Activated CD8-positive, alpha-beta memory T cell treated with anti-CD3 and anti-CD28 coated beads for 1 hour (primary cell): Measurements from ENCODE around the gene PANK3.

ENCODE experiments used
- DNase-seq, 2 donors: peaks; one replicate each; pipeline ENCODE4 v3.0.0-alpha.2; 2020; ENCODE audit warnings: low read depth in 1 of 2; ENCODE audit errors: extremely low read depth in 1 of 2

Gene PANK3

DNA sequence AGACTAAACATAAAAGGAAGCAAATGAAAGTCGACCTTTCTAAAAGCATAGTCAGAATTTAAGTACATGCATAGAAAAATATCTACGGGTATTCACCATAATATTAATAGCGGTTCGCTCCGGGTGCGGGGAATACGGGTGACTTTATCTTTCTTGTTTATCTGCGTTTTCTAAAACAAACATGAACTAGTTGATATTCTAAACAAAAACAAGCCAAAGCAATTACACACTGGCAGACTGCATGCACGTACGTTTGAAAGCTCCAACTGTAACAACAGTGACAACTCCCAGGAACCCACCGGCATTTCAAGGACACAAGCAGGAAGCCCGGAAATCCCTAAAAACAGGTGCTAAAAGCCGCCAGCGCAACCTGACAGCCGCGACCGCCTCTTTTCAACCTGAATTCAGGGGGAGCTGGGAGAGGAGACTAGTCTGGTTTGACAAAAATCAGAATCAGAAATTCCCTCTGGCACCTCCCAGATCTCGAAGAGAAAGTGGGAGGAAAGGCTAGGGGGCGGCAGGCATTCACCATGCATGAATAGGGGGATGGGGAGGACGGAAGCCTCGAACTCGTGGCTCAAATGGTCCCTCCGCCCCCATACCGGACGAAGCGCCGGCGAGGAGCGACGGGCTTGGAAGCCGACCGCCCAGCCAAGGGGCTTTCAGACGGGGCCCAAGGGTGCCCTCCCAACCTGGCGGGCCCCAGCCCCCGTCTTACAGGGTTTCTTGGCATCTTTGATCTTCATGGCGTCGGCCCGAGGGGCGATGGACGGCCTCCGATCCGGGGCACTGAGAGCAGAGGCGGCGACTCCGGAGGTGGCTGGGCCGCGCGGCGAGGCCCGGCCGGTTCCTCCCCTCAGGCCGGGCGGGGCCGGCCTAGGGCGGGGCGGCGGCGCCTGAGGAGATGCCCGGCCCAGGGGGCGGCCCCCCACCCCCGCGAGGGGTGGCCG is at the start of gene PANK3:
Gene PANK3, minus strand, starts transcription at position 831 of the 950 bp plus-strand sequence. Its CDS starts 85 bp downstream, at position 746.
- no peak for DNase-seq

DNA sequence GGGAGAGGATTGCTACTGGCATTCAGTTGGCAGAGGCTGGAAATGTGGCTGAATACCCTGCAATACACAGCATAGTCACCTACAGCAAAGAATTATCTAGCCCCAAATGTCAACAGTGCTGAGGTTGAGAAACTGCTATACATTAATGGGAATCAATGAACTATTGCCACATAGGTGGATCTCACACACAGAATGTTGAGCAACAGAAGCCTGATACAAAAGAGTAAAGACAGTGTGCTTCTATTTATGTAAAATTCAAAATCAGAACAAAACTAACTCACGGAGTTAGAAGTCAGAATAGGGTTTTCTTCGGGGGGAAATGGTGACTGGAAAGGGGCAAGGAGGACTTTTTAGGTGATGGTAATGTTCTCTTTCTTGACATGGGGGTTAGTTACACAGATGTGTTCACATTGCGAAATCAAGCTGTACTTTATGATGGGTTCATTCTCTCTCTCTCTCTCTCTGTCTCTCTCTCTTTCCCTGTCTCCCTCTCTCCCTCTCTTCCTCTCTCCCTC is 45.7 kb upstream of the PANK3 start:
- DNase-seq: no peak

DNA sequence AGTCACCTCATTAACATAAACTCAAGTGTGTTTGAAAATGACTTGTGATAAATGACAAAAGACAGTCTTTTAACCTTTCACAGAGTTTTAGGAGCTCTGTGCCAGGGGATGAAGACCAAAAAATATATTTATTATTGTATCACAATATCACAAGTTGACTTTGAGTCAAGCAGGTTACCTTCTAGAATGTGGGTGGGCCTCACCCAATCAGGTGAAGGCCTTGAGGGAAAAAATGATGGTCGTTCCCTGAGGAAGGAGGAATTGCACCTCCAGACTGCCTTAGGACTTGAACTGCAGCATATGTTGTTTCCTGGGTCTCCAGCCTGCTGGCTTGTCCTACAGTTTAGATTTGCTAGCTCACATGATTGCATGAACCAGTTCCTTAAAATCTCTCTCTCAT is 41.6 kb upstream of the PANK3 start:
- DNase-seq: no peak

DNA sequence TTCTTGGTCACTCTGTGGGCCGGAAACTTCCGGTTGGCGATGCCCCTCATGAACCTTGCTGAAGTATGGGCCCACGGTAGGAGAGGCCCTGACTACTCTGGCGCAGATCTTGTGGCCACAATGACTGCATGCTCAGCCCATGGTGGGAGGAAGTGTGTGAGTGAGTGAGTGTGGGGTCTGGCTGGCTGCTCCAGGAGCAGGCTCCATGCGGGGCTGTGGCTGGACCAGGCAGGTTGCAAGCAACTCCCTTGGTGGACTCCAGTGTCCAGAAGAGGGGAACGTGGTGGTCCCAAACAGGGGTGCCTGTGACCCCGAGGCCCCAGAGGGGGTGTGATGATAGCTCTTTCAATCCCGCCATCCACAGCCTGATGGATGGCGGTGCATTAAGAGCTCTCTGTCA is 35.5 kb upstream of the PANK3 start:
- DNase-seq: no peak

DNA sequence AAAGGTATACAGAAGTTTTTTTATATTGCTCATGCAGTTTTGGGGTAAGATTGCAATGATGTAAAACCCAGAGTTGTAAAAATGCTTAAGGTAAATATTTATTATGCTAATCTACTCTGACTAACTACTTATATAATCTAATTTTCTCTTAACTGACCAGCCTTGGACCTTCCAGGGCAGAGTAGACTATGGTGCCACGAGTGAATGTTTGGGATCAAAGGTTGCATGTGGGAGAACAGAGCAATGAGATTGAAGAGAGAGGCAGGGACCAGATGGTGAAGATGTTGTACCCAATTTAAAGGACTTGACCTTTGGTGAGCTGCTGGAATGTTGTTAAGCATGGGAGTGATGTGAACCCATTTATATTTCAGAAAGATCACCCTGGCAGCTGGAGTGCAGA is 34.8 kb upstream of the PANK3 start:
- no peak for DNase-seq

DNA sequence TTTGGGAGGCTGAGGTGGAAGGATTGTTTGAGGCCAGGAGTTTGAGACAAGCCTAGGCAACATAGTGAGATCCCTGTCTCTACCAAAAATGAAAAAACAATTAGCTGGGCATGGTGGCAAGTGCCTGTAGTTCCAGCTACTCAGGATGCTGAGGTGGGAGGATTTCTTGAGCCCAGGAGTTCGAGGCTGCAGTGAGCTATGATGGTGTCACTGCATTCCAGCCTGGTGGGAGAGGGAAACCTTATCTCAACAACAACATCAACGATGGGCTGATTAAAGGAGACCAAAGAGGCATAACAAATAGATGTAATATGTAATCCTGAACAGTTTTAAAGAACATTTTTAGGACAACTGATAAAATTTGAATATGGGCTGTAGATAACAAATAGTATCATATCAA is 34.2 kb upstream of the PANK3 start:
- DNase-seq: no peak

DNA sequence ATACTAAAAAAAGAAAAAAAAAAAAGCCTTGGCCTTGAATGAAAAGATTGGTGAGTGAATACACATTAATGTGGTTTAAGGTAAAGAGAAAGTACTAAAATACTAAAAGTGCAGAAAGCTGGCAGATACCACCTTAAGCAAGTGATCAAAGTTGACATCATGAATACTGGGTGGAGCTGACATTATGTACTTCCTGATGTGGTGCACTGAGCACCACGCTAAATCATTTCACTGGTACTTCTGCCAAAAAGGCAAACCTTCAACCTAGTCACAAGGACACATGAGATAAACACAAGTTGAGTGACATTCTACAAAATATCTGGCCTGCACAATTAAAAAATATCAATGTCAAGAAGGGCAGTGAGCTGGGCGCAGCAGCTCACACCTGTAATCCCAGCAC is 33.8 kb upstream of the PANK3 start:
- no peak for DNase-seq

DNA sequence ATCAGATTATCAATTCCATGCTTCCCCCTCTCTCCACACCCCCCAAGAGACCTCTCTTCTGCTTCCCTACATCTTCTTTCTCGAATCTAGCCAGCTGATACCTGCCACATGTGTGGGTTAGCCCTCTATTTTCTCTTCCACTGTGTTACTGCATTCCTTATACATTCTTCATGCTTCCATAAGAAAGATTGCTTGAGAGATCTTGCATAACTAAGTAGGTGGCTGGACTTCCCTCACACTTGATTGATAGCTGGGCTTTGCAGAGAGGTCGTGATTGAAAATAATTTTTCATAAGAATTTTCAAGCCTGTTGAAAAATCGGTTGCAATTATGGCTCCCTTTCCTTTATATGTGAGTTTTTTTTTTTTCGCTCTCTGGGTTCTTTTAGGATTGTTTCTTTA is 33.0 kb upstream of the PANK3 start:
- no peak for DNase-seq

DNA sequence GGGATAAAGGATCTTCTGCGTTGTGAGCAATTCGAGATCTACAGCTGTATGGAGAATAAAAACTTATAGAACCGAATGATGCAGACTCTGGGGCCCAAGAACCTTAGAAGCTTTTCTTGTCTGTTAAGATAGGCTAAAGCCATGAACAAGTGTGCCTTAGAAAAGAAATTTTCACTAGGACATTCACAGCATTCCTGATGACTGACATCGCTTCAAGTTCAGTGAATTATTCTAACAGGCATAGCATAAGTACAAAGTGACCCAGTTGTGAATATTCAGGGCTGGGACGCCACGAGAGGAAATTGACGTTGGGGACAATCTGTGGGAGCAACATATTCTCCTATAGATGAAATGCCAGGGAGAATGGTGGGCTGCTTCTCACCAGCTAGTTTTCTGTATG is 32.0 kb upstream of the PANK3 start:
- no peak for DNase-seq

DNA sequence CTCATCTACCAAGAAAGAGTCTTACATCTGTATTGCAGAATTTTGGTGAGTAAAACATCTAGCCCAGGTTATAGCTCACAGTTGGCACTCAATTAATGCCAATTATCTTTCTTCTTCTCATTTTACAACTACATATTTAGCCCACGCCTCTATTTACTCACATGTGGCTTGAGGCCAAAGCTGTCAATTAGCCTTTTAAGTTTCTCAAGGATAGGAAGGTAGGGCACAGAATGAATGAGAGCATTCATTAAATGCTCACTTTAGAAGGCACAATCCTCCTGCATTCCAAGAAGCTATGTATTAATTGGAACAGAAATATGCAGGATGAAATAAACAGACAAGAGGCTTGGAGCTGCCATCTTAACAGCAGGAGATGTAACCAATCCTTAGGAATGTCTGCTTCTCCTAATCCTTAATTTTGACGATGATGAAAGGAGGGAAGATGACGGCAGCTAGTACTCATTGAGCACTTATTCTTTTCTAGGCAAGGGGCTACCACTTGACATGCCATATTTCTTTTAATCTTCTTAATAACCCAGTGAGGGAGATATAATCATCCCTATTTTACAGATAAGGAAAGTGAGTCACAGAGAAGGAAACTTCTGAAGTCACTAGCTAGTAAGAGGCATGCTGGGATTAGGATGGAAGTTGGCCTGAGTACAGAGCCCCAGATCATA is 30.8 kb upstream of the PANK3 start:
- DNase-seq: no peak

DNA sequence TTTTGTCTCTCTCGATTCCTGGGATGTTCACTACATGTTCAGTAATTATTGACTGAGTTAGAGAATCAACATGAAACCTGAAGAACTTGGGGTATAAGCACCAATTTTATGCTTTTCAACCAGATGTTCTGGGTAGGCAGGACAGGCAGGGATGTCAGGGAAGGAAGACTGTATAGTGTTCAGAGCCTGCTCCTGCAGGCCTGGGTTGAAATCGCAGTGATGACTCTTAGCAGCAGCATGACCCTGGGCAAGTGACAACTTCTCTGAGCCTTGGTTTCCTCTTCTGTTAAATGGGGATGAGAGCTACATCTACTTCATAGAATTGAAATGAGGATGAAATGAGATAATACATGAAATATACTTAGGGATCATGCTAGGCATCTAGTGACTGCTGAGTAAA is 29.7 kb upstream of the PANK3 start:
- no peak for DNase-seq

DNA sequence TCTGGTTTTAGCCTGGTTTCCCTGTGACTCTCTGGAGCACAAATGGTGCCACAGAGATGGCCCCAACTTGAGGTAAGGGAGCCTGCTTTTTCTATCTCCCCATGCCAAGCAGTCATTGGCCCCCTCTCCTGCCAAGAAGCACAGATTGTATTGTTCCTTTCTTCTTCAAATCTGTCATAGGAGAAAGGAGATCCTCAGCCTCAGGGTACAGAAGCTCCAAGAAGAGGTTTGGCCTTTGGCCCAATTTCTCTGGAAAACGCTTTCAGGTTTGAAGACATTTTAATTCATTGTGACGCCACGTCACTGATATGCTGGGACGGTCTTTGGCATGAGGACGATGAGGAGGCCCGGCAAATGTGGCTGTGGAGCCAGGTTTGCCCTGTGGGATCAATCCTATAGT is 29.2 kb upstream of the PANK3 start:
- DNase-seq: no peak

DNA sequence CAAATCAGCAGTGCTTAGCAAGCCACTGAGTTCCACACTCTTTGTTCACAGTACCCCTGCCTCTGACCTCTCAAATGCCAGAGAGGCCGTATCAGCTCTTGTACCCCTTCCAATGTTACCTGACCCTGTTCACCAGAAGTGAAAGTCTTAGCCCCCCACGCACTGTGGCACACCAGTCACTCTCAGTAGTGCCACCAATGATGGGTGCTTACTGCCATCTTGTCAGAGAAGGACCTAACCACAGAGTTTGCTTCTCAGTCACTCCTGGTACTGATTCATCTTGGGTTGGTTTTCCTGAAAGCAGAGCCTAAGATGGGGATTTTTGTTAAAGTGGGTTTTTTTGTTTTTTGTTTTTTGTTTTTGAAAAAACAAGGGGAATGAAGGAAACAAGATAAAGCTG is 28.8 kb upstream of the PANK3 start:
- no peak for DNase-seq

DNA sequence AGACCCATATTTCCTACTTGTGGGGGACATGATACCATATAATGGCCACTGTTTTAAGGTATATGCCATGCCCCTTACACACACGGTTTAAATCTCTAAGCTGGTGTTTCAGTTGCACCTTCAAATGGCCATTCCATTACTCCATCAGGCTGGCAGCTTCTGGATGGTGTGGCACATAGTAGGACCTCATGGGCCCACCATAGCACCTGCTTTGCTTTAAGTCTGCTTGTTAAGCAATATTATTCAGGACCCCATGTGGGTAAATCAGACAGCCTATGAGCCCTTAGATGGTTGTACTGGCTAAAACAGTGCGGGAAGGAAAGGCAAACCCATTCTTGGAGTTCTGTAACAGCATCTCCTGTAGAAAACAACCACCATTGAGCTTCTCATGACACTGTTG is 27.4 kb upstream of the PANK3 start:
- DNase-seq: no peak

DNA sequence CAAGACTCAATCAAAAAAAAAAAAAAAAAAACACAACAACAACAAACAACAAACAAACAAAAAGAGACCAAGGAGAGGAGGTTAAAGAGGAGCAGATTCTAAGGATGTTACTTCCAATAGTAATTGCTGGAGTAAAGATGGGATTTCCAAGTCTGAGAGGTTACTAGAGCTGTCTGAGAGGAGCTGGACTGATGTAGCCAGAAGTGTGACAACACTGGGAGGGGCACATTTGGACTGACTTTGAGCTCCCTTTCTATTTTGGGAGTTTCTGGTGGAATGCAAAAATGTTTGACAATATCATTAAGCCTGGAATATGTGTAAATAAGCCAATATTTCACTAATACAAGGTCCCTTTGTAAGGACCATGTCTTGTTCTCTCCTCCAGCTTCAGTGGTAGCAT is 25.3 kb upstream of the PANK3 start:
- no peak for DNase-seq

DNA sequence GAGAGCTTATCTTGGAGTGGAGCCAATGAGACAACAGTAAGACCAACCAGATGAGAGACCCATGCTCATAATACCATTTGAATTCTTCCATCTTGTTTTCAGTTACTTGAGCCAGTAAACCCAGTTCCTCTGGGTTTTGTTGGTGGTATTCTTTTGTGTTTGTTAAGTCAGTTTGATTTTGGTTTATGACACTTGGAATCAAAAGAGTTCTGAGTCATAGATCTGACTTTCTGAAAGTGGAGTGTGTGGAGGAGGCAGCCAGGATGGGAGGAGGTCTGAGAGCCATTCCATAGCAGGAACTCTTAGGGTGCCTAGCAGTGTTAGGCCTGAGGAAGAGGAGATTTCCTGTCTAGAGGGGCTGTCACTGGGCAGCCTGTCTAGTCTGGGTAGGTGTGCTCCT is 24.6 kb upstream of the PANK3 start:
- no peak for DNase-seq

DNA sequence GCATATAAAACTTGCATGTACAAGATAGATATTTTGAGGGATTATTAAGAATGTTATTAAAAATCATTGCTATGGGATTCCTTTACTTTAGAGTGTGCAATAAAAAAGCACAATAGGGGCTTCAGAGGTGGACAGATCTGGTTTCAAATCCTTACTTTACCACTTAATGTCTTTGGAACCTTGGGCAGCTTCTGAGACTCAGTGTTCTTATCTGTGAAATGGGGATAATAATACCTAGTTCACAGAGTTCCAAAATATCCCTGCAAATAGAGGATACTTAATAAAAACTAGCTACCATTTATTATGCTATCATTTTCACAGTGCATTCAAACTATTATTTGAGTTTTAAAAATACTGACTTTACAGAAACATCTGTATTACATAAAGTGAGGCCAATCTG is 23.3 kb upstream of the PANK3 start:
- no peak for DNase-seq

DNA sequence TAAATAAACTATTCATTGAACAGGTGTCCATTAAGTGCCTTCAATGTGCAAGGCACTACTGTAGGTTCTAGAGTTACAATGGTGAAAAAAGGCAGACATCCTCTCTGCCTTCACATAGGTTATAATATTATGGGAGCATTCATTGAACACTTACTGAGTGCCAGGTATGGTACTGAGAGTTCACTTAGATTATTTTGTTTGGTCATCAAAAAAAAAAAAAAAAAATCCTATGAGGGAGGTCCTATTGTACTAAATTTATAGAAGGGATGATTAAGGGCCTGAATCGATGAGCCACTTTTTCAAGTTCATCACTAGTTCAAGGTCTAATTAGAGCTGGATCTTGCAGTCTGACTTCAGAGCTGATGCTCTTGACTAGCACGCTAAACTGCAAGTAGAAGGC is 22.8 kb upstream of the PANK3 start:
- no peak for DNase-seq

DNA sequence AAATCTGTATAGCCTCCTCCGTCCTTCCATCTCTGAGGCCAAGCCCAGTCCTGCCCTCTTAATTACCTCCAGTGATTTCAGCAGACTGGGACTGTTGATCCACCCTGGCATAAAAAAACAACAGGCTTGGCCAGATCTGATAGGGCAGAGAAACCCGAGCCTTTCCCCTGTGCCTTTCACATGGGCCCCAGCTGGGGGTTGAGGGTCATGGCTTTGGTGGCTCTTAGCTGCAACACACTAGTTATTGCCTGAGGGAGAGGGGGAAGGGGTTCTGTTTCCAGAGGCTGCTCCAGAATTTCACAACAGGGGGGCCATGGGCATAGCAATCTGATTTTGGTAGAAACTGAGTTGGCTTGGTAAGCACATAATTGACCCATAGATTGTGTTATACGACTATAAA is 21.2 kb upstream of the PANK3 start:
- no peak for DNase-seq

DNA sequence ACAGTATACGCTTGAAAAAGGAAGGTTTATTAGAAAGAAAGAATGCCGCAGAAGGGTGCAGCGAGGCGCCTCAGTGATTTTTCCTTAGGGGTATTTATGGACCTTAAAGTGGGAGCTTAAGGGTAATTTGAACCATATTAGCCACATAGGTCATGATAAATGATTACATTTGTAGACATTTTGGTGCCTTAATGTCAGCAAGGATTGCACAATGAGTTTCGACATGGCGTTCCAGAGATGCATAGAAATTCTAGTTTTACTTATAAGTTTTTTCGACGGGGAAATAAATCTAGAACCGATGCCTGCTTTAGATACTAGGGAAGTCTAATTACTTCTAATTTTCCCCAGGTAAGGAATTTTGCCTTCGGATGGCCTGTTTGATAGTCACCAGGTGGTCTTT is 20.7 kb upstream of the PANK3 start:
- DNase-seq: no peak

DNA sequence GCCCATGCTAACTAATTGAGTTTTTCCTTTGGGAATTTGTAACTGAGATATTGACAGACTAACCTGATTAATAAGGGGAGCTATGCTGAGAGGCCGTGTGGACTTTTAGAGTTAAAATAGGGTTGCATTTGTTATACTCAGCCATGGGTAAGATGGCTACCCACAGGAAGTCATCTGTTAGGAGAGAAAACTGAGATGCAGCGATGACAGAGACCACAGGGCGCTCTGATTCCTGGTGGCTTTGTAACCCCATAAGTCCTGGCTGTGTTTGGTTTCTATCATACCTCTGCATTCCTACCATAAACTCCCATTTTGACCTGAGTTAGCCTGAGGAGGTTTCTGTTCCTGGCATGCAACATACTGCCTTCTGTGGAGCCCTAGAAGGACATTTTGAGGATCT is 19.5 kb upstream of the PANK3 start:
- no peak for DNase-seq

DNA sequence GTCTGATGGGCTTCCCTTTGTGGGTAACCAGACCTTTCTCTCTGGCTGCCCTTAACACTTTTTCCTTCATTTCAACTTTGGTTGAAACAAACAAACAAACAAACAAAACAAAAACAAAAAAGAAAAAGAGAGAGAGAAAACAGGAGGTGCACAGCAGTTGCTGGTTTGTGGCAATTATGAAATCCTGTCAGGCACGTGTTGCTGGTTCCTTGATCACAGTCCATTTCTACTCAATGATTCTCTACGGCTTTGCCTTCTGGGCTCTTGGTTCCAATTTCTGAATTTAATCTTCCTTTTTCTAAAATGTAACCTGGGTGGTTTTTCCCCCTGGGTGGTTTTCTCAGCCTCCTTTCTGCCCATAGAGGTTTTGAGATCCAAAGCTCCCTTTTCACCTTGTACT is 17.8 kb upstream of the PANK3 start:
- DNase-seq: no peak
